Uterus (tissue), 2 donors: ENCODE measurements around the gene RAE1.

Experiments used
- CTCF ChIP-seq, 4 experiments: fragments of 200-600 bp in 2 of 4; fragments of 450-650 bp in 2 of 4; sonication (generic) in 2 of 4; IDR thresholded peaks; one replicate each; pipeline ENCODE4 v1.5.1; 2016 to 2019; ENCODE audit warnings: antibody characterized with exemption in 4 of 4, mild to moderate bottlenecking in 2 of 4, moderate library complexity in 1 of 4
- POLR2A ChIP-seq, 2 donors: fragments of 450-650 bp; IDR thresholded peaks; one replicate each; pipeline ENCODE4 v1.6.1; 2016; ENCODE audit warnings: antibody characterized with exemption in 2 of 2, mild to moderate bottlenecking in 1 of 2, moderate library complexity in 1 of 2

- TF ChIP-seq CTCF (IDR thresholded peaks at IDR 0.05) (no peak), POLR2A (IDR thresholded peaks at IDR 0.05) (no peak)
Measured at GRCh38 chr20:57372157-57372556, 21.1 kb downstream of the RAE1 start.
